Fibroblast of the aortic adventitia (primary cell): Measurements from ENCODE around the gene PDXP. TPM values are rescaled to one million over a fixed set of nuclear protein-coding genes. Genes with fewer than 3 reads are reported as not detected.
"Not testable (repeated sequence)": the region's sequence is repeated elsewhere in the genome, so short reads cannot be mapped to it uniquely, and the experiment has no call there.

Source experiments
- DNase-seq: peaks from one replicate; pipeline ENCODE4 v3.0.0-alpha.2; 2010; ENCODE audit warnings: low read depth
- H3K4me3 ChIP-seq: 2 replicates; pipeline ENCODE4 v1.5.1; 2011; ENCODE audit warnings: low read depth, mild to moderate bottlenecking, control low read depth, low read length, moderate library complexity
- total RNA-seq: library from RNA; depleted of rRNA; stranded (reverse); fragments of >200 nt; gene quantifications from 2 replicates; pipeline ENCODE4 v1.2.3, GENCODE V29; 2012; ENCODE audit warnings: low replicate concordance
- TF ChIP-seq, protein P1 (sequence below): IDR thresholded peaks from 2 replicates; pipeline ENCODE4 v1.5.1; 2011; ENCODE audit warnings: mild to moderate bottlenecking, low read length, control low read depth, inconsistent platforms; ENCODE audit not compliant: insufficient read depth

The PDXP gene
- total RNA-seq, 1 donor, result 7.4 TPM

DNA sequence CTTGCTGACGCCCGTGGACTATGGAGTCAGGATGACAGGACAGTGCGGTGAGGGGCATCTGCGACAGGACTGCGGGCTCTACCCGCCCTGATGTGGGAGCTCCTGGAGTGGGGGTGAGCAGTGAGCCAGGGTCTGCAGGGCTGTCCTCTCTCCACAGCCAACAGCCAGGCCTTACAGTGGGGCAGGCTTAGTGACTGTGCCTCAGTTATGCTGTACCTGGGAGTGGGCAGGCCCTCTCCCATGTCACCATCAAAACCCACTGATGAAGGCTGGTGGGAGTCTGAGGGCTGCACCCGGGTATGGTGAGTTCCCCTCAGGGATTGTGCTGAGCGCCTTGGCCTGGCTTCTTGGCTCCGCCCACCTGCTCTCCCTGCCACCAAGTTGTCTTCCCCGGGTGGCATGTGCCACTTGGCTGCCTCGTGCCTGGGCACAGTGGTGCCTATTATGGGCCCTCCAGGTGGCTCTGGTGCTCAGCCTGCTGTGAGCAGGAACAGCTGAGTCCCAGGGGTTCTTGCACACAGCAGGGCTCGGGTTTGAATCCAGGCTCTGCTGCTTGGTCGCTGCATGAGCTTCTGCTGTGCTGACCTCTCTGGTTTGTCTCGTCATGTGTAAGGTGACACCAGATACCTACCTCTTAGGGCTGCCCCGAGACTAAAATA lies 34.2 kb downstream of the PDXP start:
- no peak for DNase-seq
- H3K4me3 ChIP-seq, result no peak overlapping the region
- TF ChIP-seq, protein P1, sequence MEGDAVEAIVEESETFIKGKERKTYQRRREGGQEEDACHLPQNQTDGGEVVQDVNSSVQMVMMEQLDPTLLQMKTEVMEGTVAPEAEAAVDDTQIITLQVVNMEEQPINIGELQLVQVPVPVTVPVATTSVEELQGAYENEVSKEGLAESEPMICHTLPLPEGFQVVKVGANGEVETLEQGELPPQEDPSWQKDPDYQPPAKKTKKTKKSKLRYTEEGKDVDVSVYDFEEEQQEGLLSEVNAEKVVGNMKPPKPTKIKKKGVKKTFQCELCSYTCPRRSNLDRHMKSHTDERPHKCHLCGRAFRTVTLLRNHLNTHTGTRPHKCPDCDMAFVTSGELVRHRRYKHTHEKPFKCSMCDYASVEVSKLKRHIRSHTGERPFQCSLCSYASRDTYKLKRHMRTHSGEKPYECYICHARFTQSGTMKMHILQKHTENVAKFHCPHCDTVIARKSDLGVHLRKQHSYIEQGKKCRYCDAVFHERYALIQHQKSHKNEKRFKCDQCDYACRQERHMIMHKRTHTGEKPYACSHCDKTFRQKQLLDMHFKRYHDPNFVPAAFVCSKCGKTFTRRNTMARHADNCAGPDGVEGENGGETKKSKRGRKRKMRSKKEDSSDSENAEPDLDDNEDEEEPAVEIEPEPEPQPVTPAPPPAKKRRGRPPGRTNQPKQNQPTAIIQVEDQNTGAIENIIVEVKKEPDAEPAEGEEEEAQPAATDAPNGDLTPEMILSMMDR, result no peak

- not testable (repeated sequence) for DNase-seq, H3K4me3 ChIP-seq
Observed at GRCh38 chr22:37694131-37694530, 35.6 kb downstream of the PDXP start.

DNA sequence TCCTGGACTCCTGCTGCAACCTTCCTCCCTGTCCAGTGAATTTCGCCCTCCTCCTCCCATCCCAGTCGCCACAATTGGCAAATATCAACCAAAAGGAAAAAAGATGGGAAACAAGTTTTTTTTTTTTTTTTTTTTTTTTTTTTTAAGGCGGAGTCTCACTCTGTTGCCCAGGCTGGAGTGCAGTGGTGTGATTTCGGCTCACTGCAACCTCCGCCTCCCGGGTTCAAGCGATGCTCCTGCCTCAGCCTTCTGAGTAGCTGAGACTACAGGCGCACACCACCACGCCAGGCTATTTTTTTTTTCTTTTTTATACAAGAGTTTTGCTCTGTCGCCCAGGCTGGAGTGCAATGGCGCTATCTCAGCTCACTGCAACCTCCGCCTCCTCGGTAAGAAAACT lies 37.7 kb downstream of the PDXP start:
- DNase-seq, H3K4me3 ChIP-seq: not testable (repeated sequence)

DNA sequence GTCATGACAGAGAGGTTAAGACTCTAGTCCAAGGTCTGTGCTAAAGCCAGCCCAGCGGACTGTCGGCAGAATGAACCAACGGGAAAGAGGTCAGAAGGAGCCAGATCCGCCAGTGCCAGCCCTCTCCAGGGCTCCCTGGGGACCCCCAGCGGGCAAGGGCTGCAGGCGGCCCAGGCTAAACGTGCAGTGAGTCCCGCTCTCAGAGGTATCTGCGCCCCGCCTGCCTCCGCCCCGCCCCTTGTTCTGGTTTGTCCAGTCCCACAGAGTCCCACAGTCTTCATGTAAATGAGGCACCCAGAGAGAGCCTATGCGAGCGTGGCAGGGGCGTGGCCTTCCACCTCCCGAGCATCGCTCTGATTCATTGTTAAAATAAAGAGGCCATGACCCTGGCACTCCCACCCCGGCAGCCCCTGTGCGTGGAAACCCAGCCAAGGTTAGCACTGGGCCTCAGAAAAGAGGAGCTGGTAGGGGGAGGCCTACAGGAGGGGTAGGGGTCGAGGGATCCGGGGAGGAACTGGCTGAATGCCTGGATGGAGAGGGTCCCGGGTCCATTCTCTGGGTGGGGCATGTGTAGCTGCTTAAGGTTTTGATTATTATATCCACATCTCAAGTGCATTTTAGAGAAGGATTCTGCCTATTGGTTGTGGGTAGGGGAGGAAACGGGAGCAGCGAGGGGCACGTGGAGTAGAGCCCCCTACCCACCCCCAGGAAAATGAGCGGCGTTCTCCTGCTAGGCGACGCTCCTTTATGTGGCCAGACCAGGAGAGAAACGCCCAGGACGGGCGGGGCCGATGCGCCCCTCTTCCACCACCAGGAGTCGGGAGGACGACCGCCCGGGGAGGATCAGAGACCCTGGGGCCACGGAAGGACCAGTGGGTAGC lies 38.4 kb downstream of the PDXP start, which contains the start of gene TRIOBP:
TSS of gene TRIOBP (plus strand) at position 392 of the 881 bp plus-strand sequence. CDS start 4,318 bp downstream, outside the sequence.
- peak within 1 kb of the TSS; percentile 37 for H3K4me3 ChIP-seq

GRCh38 chr22:37697538-37697835 lies 39.0 kb downstream of the PDXP start:
- DNase-seq, result no peak
- TF ChIP-seq, protein P1, result no peak
- H3K4me3 ChIP-seq, result no peak overlapping the region

More for the DNA sequence above, 38.4 kb downstream of the PDXP start, which contains the start of gene TRIOBP:
- DNase-seq, result peak; percentile 89
- TF ChIP-seq, protein P1, result peak; percentile 45

- TF ChIP-seq, protein P1, result no peak
- H3K4me3 ChIP-seq, result no peak overlapping the region
- peak; percentile 68 for DNase-seq
Observed at GRCh38 chr22:37701141-37701786, 42.7 kb downstream of the PDXP start.

- TF ChIP-seq, protein P1, result no peak
- H3K4me3 ChIP-seq, result no peak overlapping the region
- DNase-seq, result no peak
Observed at GRCh38 chr22:37703906-37704305, 45.4 kb downstream of the PDXP start.
